HepG2 (cell line): ENCODE results near the gene HOXA1. TPM values are rescaled to one million over a fixed set of nuclear protein-coding genes. Genes with fewer than 3 reads are reported as not detected.

Experiments used
- ATAC-seq: fragments of 200-7000 bp; cut with Tn5 transposase; 3 replicates; pipeline ENCODE4 v1.9.1; 2020; ENCODE audit warnings: mild to moderate bottlenecking, moderate library complexity
- BruUV-seq: library from RNA; stranded (reverse); fragments of 400-500 nt; replicated peaks from 2 replicates; lab custom pipeline; 2021; lab: Mats Ljungman, UMichigan
- CTCF ChIA-PET: fragments of 300-600 bp; formaldehyde crosslinking; extraction: SDS; loops from one replicate; lab custom pipeline; 2021; ENCODE audit warnings: low total read pairs, inconsistent platforms, low intra/inter-chr PET ratio; lab: Yijun Ruan, JAX
- POLR2A ChIA-PET: fragments of 350-600 bp; sonication (Branson Sonifier 250); formaldehyde crosslinking; loops from one replicate; lab custom pipeline; 2020; ENCODE audit warnings: antibody characterized with exemption, inconsistent platforms; lab: Yijun Ruan, JAX
- DNase-seq: peaks from one replicate; pipeline ENCODE4 v3.0.0-alpha.2; 2015; ENCODE audit warnings: low spot score
- FAIRE-seq: peaks from 3 replicates; lab custom pipeline; 2011; peaks lifted over from hg19 to GRCh38; lab: Jason Lieb, UNC
- H2AFZ ChIP-seq: one replicate; pipeline ENCODE4 v1.6.1; 2011; ENCODE audit warnings: low read length, inconsistent platforms
- H3K27ac ChIP-seq: fragments of 300-600 bp; 3 replicates; pipeline ENCODE4 v1.8.0; 2011; ENCODE audit warnings: mixed run types, mild to moderate bottlenecking, mixed read lengths, low read length, inconsistent platforms; ENCODE audit not compliant: insufficient read depth; ENCODE audit errors: extremely low read length
- H3K27me3 ChIP-seq, 2 experiments: fragments of 200-600 bp in 1 of 2; 2 replicates in 1 of 2; 3 replicates in 1 of 2; pipeline versions ENCODE4 v1.6.0 to v1.8.0; 2011; ENCODE audit warnings: low read length in 2 of 2, mild to moderate bottlenecking in 2 of 2, moderate library complexity in 2 of 2, inconsistent platforms in 1 of 2; ENCODE audit not compliant: insufficient read depth in 2 of 2, control insufficient read depth in 1 of 2
- H3K36me3 ChIP-seq, 2 experiments: fragments of 200-600 bp in 1 of 2; replicated peaks in 1 of 2; 2 replicates in 1 of 2; 3 replicates in 1 of 2; pipeline versions ENCODE4 v1.5.1 to v1.8.0; 2011; ENCODE audit warnings: low read length in 2 of 2, inconsistent platforms in 1 of 2; ENCODE audit not compliant: insufficient read depth in 2 of 2, control insufficient read depth in 1 of 2
- H3K4me1 ChIP-seq: 2 replicates; pipeline ENCODE4 v1.5.1; 2012; ENCODE audit warnings: low read length, inconsistent platforms; ENCODE audit not compliant: insufficient read depth
- H3K4me2 ChIP-seq: 2 replicates; pipeline ENCODE4 v1.6.0; 2011; ENCODE audit warnings: low read depth, low read length, inconsistent platforms
- H3K4me3 ChIP-seq, 3 experiments: fragments of 200-600 bp in 1 of 3; sonication (generic), shearing (Covaris generic) in 1 of 3; replicated peaks in 1 of 3; 2 replicates each; pipeline ENCODE4 v1.5.1; 2011 to 2016; ENCODE audit warnings: low read length in 3 of 3, inconsistent platforms in 2 of 3, low read depth in 2 of 3, mild to moderate bottlenecking in 2 of 3, control low read depth in 1 of 3, mixed read lengths in 1 of 3; ENCODE audit not compliant: insufficient read depth in 1 of 3
- H3K79me2 ChIP-seq: one replicate; pipeline ENCODE4 v1.6.1; 2011; ENCODE audit warnings: low read length, inconsistent platforms; ENCODE audit not compliant: insufficient read depth
- H3K9ac ChIP-seq: 2 replicates; pipeline ENCODE4 v1.6.0; 2011; ENCODE audit warnings: mild to moderate bottlenecking, low read depth, low read length, inconsistent platforms; ENCODE audit not compliant: insufficient read depth
- H3K9me3 ChIP-seq: 2 replicates; pipeline ENCODE4 v1.5.1; 2012; ENCODE audit warnings: mild to moderate bottlenecking, low read length
- H4K20me1 ChIP-seq: 2 replicates; pipeline ENCODE4 v1.6.0; 2011; ENCODE audit warnings: inconsistent platforms, mild to moderate bottlenecking, low read length, moderate library complexity; ENCODE audit not compliant: insufficient read depth
- GLI4 ChIP-seq: sonication (generic); formaldehyde crosslinking; IDR thresholded peaks from 2 replicates; pipeline ENCODE4 v1.5.1; 2020; ENCODE audit warnings: missing genetic modification reagents, mild to moderate bottlenecking, moderate library complexity, borderline replicate concordance
- MAF1 ChIP-seq: sonication (generic); formaldehyde crosslinking; IDR thresholded peaks from 2 replicates; pipeline ENCODE4 v1.5.0; 2020; ENCODE audit warnings: missing genetic modification reagents, borderline replicate concordance
- MXD4 ChIP-seq: IDR thresholded peaks from 2 replicates; pipeline ENCODE4 v1.6.1; 2016; ENCODE audit warnings: mild to moderate bottlenecking, missing biosample characterization, missing genetic modification reagents
- ZBTB39 ChIP-seq: sonication (generic); formaldehyde crosslinking; IDR thresholded peaks from 2 replicates; pipeline ENCODE4 v1.5.0; 2020; ENCODE audit warnings: missing genetic modification reagents
- ZNF839 ChIP-seq: sonication (generic); formaldehyde crosslinking; IDR thresholded peaks from 2 replicates; pipeline ENCODE4 v1.4.0; 2020; ENCODE audit warnings: missing genetic modification reagents, mild to moderate bottlenecking, borderline replicate concordance
- WGBS: methylation state at CpG from one replicate; pipeline ENCODE4 v1.1.6; 2017; ENCODE audit warnings: low lambda C conversion rate; 5-methylcytosine and 5-hydroxymethylcytosine counted together
- in situ Hi-C: cut with HindIII; loops from 2 replicates; pipeline ENCODE4 v1.10.0; 2017; ENCODE audit warnings: low pct_unique_long_range_greater_than_20kb; ENCODE audit not compliant: extremely low pct_ligation_motif_present
- intact Hi-C: fragments of 100-400 bp; cut with micrococcal nuclease; formaldehyde crosslinking; loops from one replicate; pipeline ENCODE4 v1.10.0; 2022; ENCODE audit not compliant: unreplicated experiment
- polyA plus RNA-seq, 8 experiments: library from polyadenylated mRNA; depleted of rRNA in 3 of 8; stranded (reverse) in 7 of 8; unstranded in 1 of 8; fragments of >200 nt; fragmentation: Illumina TruSeq in 4 of 8; extraction: Trizol in 4 of 8; gene quantifications; 2 replicates each; pipeline versions ENCODE4 v1.2.1 to v1.2.3, GENCODE V29; 2011 to 2016; ENCODE audit warnings: low read depth in 4 of 8, missing spikeins in 1 of 8, mixed read lengths in 1 of 8; ENCODE audit not compliant: insufficient read depth in 1 of 8
- total RNA-seq, 5 experiments: library from RNA; depleted of rRNA; stranded (reverse); fragments of >200 nt; fragmentation: Illumina TruSeq; extraction: Trizol; gene quantifications; 2 replicates each; pipeline ENCODE4 v1.2.3, GENCODE V29; 2016; ENCODE audit warnings: low read depth in 1 of 5
- TF ChIP-seq, protein P1 (sequence below): sonication (generic); formaldehyde crosslinking; conservative IDR thresholded peaks from 2 replicates; pipeline ENCODE4 v1.8.0; 2022; ENCODE audit warnings: missing genetic modification reagents
- TF ChIP-seq, protein P2 (sequence below), 2 experiments: sonication (generic) in 1 of 2; formaldehyde crosslinking in 1 of 2; IDR thresholded peaks; 2 replicates each; pipeline versions ENCODE4 v1.4.0 to v1.6.1; 2016 to 2020; ENCODE audit warnings: borderline replicate concordance in 1 of 2, low read depth in 1 of 2, mild to moderate bottlenecking in 1 of 2, missing genetic modification reagents in 1 of 2

Gene HOXA1
- total and polyA plus RNA-seq, 2 of the 13 experiments (the other 11 are each of a cell fraction or from before 2014, with no cell fraction given): 0.18 to 0.20 TPM

- intact Hi-C loops (no loop called here), in situ Hi-C loops (no loop called here)
- H3K4me1 ChIP-seq: no peaks in the 10 kb centered on the region
- FAIRE-seq (no peak), DNase-seq (no peak), ATAC-seq (no peak)
- no peak overlapping the region for H3K4me3 ChIP-seq
- no peak for TF ChIP-seq GLI4 (CRISPR knock-in tag)
- no peak overlapping the region for H2AFZ ChIP-seq
- no peaks in the 10 kb centered on the region for H3K27me3 ChIP-seq
- H3K36me3 ChIP-seq: no peaks in the 10 kb centered on the region
- no TSS peak for BruUV-seq
- POLR2A ChIA-PET: no interaction called here
- no peak overlapping the region for H3K27ac ChIP-seq
- no peak overlapping the region for H3K4me2 ChIP-seq
- WGBS: 44% methylated on average over 2 of the region's 2 CpGs
- no peaks in the 10 kb centered on the region for H4K20me1 ChIP-seq
- no peaks in the 10 kb centered on the region for H3K79me2 ChIP-seq
- H3K9me3 ChIP-seq: no peaks in the 10 kb centered on the region
- no peak overlapping the region for H3K9ac ChIP-seq
- CTCF ChIA-PET: no interaction called here
Observed at GRCh38 chr7:27064661-27065060, 31.1 kb downstream of the HOXA1 start.

DNA sequence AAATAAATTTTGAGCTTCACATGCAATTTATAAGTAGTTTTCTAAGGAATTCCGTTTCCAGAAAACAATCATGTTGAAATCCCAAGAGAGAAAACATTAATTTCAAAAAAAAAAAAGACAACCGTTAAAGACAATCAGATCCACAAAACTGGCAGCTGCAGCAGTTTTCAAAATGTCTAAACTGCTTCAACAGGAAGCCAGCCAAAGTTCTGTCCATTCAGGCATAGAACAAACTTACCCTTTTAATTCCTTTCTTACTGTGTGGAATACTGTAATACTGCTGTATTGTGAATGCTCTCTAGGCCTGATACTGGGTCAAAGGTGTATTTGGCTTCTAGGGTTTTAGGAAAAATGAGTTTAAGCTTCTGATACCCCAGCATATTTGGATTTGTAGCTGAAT, 31.6 kb downstream of the HOXA1 start:
- H3K27ac ChIP-seq: no peak overlapping the region

More for the DNA sequence above, 31.6 kb downstream of the HOXA1 start:
- Histone ChIP-seq H3K4me3 (no peak overlapping the region), H2AFZ (no peak overlapping the region), H3K9ac (no peak overlapping the region), H3K79me2 (no peaks in the 10 kb centered on the region), H3K9me3 (no peaks in the 10 kb centered on the region), H4K20me1 (no peaks in the 10 kb centered on the region), H3K36me3 (no peaks in the 10 kb centered on the region), H3K4me1 (no peaks in the 10 kb centered on the region), H3K4me2 (no peak overlapping the region), H3K27me3 (no peaks in the 10 kb centered on the region)
- CTCF ChIA-PET: no interaction called here
- intact Hi-C loops (no loop called here), in situ Hi-C loops (no loop called here)
- DNase-seq (no peak), FAIRE-seq (no peak), ATAC-seq (no peak)
- WGBS: 0% methylated on average over 2 of the region's 2 CpGs
- POLR2A ChIA-PET: no interaction called here
- BruUV-seq: no TSS peak
- no peak for TF ChIP-seq ZBTB39
- no peak for TF ChIP-seq MXD4 (CRISPR knock-in tag)
- no peak for TF ChIP-seq MAF1
- no peak for TF ChIP-seq ZNF839 (CRISPR knock-in tag)
- TF ChIP-seq, protein P1, sequence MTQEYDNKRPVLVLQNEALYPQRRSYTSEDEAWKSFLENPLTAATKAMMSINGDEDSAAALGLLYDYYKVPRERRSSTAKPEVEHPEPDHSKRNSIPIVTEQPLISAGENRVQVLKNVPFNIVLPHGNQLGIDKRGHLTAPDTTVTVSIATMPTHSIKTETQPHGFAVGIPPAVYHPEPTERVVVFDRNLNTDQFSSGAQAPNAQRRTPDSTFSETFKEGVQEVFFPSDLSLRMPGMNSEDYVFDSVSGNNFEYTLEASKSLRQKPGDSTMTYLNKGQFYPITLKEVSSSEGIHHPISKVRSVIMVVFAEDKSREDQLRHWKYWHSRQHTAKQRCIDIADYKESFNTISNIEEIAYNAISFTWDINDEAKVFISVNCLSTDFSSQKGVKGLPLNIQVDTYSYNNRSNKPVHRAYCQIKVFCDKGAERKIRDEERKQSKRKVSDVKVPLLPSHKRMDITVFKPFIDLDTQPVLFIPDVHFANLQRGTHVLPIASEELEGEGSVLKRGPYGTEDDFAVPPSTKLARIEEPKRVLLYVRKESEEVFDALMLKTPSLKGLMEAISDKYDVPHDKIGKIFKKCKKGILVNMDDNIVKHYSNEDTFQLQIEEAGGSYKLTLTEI (CRISPR knock-in tag): no peak
- TF ChIP-seq, protein P2, sequence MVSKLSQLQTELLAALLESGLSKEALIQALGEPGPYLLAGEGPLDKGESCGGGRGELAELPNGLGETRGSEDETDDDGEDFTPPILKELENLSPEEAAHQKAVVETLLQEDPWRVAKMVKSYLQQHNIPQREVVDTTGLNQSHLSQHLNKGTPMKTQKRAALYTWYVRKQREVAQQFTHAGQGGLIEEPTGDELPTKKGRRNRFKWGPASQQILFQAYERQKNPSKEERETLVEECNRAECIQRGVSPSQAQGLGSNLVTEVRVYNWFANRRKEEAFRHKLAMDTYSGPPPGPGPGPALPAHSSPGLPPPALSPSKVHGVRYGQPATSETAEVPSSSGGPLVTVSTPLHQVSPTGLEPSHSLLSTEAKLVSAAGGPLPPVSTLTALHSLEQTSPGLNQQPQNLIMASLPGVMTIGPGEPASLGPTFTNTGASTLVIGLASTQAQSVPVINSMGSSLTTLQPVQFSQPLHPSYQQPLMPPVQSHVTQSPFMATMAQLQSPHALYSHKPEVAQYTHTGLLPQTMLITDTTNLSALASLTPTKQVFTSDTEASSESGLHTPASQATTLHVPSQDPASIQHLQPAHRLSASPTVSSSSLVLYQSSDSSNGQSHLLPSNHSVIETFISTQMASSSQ (IDR thresholded peaks at IDR 0.05; ENCODE audit: low read depth): no peak
- TF ChIP-seq, protein P2 (CRISPR knock-in tag; IDR thresholded peaks at IDR 0.05; ENCODE audit: borderline replicate concordance): no peak
